Breast epithelium (tissue), 3 donors: ENCODE measurements around the gene SNAI3.

Experiments
- CTCF ChIP-seq, 3 donors: fragments of 450-650 bp; IDR thresholded peaks; one replicate each; pipeline ENCODE4 v1.5.1; 2016 to 2017; ENCODE audit warnings: antibody characterized with exemption in 3 of 3, mild to moderate bottlenecking in 3 of 3, moderate library complexity in 3 of 3
- POLR2A ChIP-seq: fragments of 450-650 bp; IDR thresholded peaks from one replicate; pipeline ENCODE4 v1.6.1; 2016; ENCODE audit warnings: antibody characterized with exemption, mild to moderate bottlenecking, moderate library complexity
- POLR2AphosphoS5 ChIP-seq, 3 donors: sonication (generic); formaldehyde crosslinking; IDR thresholded peaks; one replicate each; pipeline ENCODE4 v1.6.1; 2017; ENCODE audit warnings: antibody characterized with exemption in 3 of 3

GRCh38 chr16:88730632-88731607 lies 44.6 kb upstream of the SNAI3 start:
- no peak for TF ChIP-seq CTCF (IDR thresholded peaks at IDR 0.05)
- TF ChIP-seq POLR2AphosphoS5 (IDR thresholded peaks at IDR 0.05) = no peak
- TF ChIP-seq POLR2A = no peak
